ENCODE data around the gene PDE3B. TPM values are rescaled to one million over a fixed set of nuclear protein-coding genes. Genes with fewer than 3 reads are reported as not detected.

Gene PDE3B
- total and polyA plus RNA-seq, 7 experiments from 2014 or later, result 49.7 to 268 (median 139) TPM

DNA sequence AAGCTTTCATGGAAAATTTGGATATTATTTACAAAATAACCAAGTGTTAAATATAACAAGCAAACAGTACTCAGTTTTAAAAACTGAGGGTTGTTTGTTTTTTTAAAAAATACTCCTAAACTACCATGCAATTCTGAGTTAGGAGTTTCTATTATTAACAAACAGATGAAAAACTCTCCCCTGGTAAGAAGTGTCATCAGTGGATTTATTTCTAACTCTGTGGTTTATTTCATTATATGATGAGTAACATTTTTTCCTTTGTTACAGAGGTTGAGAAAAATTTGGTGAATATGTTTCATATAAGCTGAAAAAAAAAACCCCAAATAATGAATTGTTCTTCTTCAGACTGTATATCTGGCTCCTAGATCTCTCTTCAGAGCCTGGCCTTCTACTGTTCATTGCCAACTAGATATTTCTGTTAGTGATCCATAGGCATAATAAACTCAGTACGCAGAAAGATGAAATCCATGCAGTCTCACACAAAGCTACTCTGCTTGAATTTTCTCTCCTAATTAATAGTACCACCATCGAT is 29.4 kb upstream of the PDE3B start:
- no peaks in the 10 kb centered on the region for H3K27me3 ChIP-seq (ENCODE audit: control insufficient read depth in 2 of 2, insufficient read depth in 2 of 2, low read length in 2 of 2)
- peaks cover 17 to 65% (median 28%) of the 10 kb centered on the region in 5 donors for H3K36me3 Mint-ChIP-seq
- no peaks in the 10 kb centered on the region for H3K27me3 Mint-ChIP-seq
- H3K27ac Mint-ChIP-seq, result peak overlapping the region in 5 of 9 donors; percentile 33 to 87 (median 70)
- H3K9me3 ChIP-seq (ENCODE audit: control insufficient read depth in 2 of 3, low read length in 3 of 3), result no peaks in the 10 kb centered on the region
- H3K27ac ChIP-seq (ENCODE audit: low read depth, low read length), result no peak overlapping the region
- ChIA-PET POLR2A (interaction anchor here (0.6 to 1.9 kb wide), 2 partner anchors 12 to 64 kb away, joined by 4 to 5 read pairs; no protein-coding TSS in a partner anchor), CTCF (interaction anchor here (0.6 kb wide), 1 partner anchor 31 kb away, joined by 3 read pairs; no protein-coding TSS in a partner anchor)
- H3K36me3 ChIP-seq (ENCODE audit: control insufficient read depth in 2 of 3, insufficient read depth in 3 of 3, low read length in 3 of 3), result peaks cover 0 to 6% (median 0%) of the 10 kb centered on the region in 3 experiments
- DNase-seq (no peak), ATAC-seq (no peak)
- no peaks in the 10 kb centered on the region for H3K9me3 Mint-ChIP-seq
- H3K4me3 Mint-ChIP-seq, result peak overlapping the region in 1 of 10 donors; percentile 8
- intact Hi-C loops (cut with micrococcal nuclease), result no loop called here
- no peak overlapping the region for H3K4me3 ChIP-seq (ENCODE audit: low read length)
- H3K4me1 Mint-ChIP-seq, result peaks cover 15 to 85% (median 78%) of the 10 kb centered on the region in 7 donors
- peaks cover 4 to 6% of the 10 kb centered on the region in 2 donors for H3K4me1 ChIP-seq (ENCODE audit: control insufficient read depth in 2 of 2, insufficient read depth in 2 of 2, low read length in 2 of 2)

DNA sequence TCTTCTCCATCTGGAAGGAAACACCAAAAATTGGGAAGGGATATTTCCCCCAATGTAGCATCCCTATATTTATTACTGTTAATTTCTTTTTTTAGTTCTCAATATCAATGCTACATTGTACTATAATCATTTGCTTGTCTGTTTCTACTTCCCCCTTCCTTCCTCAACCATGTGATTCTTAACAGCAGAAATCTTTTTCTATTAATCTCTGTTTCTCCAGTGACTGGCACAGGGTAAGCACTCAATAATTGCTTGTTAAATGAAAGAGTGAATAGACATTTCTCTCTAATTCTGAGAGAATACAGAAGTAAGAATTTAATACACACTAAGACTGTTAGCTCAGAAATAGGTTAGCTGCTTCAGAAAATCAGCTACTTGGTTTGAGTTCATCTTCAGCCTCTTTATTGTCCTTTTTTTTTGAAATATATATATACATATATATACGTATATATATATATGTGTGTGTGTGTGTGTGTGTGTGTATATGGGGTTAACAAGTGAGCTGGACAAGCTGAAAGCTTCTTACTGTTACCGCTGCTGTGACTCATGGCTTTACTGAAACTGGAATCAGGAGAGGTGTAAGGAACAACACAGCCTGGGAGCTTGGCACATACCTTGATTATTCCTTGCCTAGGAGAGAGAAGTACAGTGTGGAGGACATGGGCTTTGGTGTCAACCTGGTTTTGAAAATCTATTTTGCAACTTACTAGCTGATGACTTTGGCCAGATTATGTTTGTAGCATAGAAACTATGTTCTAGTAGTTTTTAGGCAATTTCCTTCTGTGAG is 26.2 kb upstream of the PDE3B start:
- Histone ChIP-seq H3K4me1 (ENCODE audit: control insufficient read depth in 2 of 2, insufficient read depth in 2 of 2, low read length in 2 of 2) (peaks cover 0 to 6% of the 10 kb centered on the region in 2 donors), H3K27me3 (ENCODE audit: control insufficient read depth in 2 of 2, insufficient read depth in 2 of 2, low read length in 2 of 2) (no peaks in the 10 kb centered on the region), H3K36me3 (ENCODE audit: control insufficient read depth in 2 of 3, insufficient read depth in 3 of 3, low read length in 3 of 3) (no peaks in the 10 kb centered on the region), H3K9me3 (ENCODE audit: control insufficient read depth in 2 of 3, low read length in 3 of 3) (no peaks in the 10 kb centered on the region), H3K27ac (ENCODE audit: low read depth, low read length) (no peak overlapping the region), H3K4me3 (ENCODE audit: low read length) (no peak overlapping the region)
- H3K27me3 Mint-ChIP-seq, result no peaks in the 10 kb centered on the region
- no peak for DNase-seq
- H3K4me3 Mint-ChIP-seq, result no peak overlapping the region
- CTCF ChIA-PET, result interaction anchor here (0.6 to 1.1 kb wide), 2 partner anchors 9 to 21 kb away, joined by 3 to 4 read pairs; no protein-coding TSS in a partner anchor
- peaks cover 17 to 89% (median 72%) of the 10 kb centered on the region in 7 donors for H3K4me1 Mint-ChIP-seq
- POLR2A ChIA-PET, result interaction anchor here (0.6 to 1.0 kb wide), 2 partner anchors 52 to 749 kb away, joined by 3 to 4 read pairs; no protein-coding TSS in a partner anchor
- intact Hi-C loops (cut with micrococcal nuclease), result no loop called here
- peaks cover 0 to 57% (median 12%) of the 10 kb centered on the region in 5 donors for H3K36me3 Mint-ChIP-seq
- no peaks in the 10 kb centered on the region for H3K9me3 Mint-ChIP-seq
- peak overlapping the region in 3 of 9 donors; percentile 45 to 76 (median 54) for H3K27ac Mint-ChIP-seq
- no peak for ATAC-seq

DNA sequence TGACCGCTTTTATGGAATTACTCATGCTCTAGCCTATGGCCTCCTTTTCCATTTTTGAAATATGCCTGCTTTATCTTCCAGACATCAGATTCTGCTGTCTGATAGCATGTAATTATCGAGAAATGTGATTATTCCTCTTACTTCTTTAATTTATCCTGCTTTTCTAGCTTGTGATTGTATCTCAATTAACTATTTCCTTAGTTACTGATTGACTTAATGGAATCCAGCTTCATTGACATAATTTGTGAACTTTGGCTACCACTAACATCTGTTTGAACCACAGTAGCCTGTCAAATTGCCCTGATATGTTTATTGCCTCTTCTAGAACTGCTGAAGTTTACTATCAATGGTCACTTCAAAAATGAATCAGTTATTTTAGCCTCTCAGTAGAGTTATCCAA is 25.5 kb upstream of the PDE3B start:
- H3K4me3 Mint-ChIP-seq, result no peak overlapping the region
- peaks cover 0 to 60% (median 12%) of the 10 kb centered on the region in 5 donors for H3K36me3 Mint-ChIP-seq
- ChIA-PET POLR2A (interaction anchor here (0.6 to 1.0 kb wide), 2 partner anchors 52 to 749 kb away, joined by 3 to 4 read pairs; no protein-coding TSS in a partner anchor), CTCF (interaction anchor here (0.6 to 1.1 kb wide), 2 partner anchors 9 to 20 kb away, joined by 3 to 4 read pairs; no protein-coding TSS in a partner anchor)
- intact Hi-C loops (cut with micrococcal nuclease), result no loop called here
- peak overlapping the region in 4 of 9 donors; percentile 4 to 54 (median 40) for H3K27ac Mint-ChIP-seq
- DNase-seq, result no peak
- Histone ChIP-seq H3K4me1 (ENCODE audit: control insufficient read depth in 2 of 2, insufficient read depth in 2 of 2, low read length in 2 of 2) (peaks cover 0 to 12% of the 10 kb centered on the region in 2 donors), H3K27me3 (ENCODE audit: control insufficient read depth in 2 of 2, insufficient read depth in 2 of 2, low read length in 2 of 2) (no peaks in the 10 kb centered on the region), H3K36me3 (ENCODE audit: control insufficient read depth in 2 of 3, insufficient read depth in 3 of 3, low read length in 3 of 3) (no peaks in the 10 kb centered on the region), H3K27ac (ENCODE audit: low read depth, low read length) (no peak overlapping the region), H3K9me3 (ENCODE audit: control insufficient read depth in 2 of 3, low read length in 3 of 3) (no peaks in the 10 kb centered on the region), H3K4me3 (ENCODE audit: low read length) (no peak overlapping the region)
- no peaks in the 10 kb centered on the region for H3K9me3 Mint-ChIP-seq
- no peak for ATAC-seq
- H3K4me1 Mint-ChIP-seq, result peaks cover 19 to 89% (median 73%) of the 10 kb centered on the region in 7 donors
- no peaks in the 10 kb centered on the region for H3K27me3 Mint-ChIP-seq

DNA sequence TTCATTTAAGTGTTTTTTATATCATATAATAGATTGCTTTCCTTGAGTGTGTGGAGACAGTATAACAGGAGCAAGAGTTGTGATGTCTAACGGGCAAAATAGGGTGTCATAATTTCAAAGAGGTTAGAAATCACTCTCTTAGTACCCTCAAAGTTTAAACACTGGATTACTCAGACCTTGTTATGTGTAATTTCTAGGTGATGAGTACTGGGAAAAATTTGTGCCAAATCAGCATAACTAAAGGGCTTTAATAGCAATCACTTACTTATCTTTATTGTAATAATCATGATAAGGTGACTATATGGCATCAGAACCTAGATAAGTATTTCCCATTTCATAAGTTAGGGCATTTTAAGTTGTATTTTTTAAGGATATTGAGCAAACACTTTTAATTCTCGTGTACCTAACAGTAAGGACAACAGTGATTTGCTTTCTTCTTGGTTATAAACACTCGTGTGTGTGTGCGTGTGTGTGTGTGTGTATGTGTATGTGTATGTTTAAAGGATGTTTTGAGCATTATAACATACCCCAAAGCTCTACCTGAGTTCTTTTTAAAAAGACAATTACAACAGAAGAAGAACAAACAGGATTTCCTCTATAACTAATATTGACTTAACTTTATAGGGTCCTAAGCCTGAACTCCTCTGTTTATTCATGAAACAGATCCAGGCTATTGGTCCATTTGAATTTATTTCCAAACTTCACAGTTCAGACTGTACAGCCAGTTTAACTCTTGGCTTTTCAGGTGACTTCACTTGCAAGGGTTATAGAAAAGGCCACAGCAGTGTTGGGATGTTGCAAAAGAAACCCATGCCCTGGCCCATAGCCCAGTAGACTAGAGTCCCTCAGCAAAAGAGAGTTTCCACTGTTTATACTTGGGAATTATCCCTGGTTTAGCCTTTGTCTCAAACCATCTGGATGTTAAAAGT is 23.7 kb upstream of the PDE3B start:
- intact Hi-C loops (cut with micrococcal nuclease), result loop anchor here in 1 of 2 donors (1.0 kb wide), 1 partner anchor 8 kb away; no protein-coding TSS in a partner anchor

DNA sequence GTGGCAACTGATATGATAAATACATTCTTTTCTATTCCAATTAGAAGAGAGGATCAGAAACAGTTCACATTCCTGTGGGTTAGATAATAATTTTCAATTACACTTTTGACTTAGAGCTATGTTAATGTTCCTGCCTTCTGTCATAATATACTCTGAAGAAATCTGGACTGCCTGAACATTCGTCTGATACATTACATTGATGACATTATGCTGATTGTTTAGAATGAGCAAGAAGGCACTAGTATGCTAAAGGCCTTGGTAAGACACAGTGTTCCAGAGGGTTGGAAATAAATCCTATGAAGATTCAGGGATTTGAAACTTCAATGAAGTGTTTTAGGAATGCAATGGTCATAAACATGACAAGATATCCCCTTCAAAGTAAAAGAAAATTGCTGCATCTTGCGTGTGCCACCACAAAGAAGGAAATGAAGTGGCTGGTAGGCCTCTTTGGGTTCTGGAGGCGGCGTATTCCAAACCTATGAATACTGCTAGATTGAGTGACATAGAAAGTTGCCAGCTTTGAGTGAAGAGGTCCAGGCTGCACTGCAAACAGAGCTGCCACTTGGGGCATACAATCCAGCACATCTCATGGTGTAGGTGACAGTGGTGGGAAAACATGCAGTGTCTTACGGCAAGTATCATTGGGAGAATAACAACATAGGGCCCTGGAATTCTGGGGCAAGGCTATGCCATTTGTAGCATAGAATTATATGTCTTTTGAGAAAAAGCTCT is 21.2 kb upstream of the PDE3B start:
- peaks cover 4 to 31% of the 10 kb centered on the region in 2 donors for H3K4me1 ChIP-seq (ENCODE audit: control insufficient read depth in 2 of 2, insufficient read depth in 2 of 2, low read length in 2 of 2)
- Mint-ChIP-seq H3K27ac (peak overlapping the region in 6 of 9 donors; percentile 28 to 62 (median 52)), H3K27me3 (no peaks in the 10 kb centered on the region), H3K36me3 (peaks cover 0 to 76% (median 12%) of the 10 kb centered on the region in 5 donors), H3K4me1 (peaks cover 25 to 96% (median 84%) of the 10 kb centered on the region in 7 donors), H3K9me3 (peaks cover 0 to 10% (median 0%) of the 10 kb centered on the region in 11 donors), H3K4me3 (peak overlapping the region in 4 of 10 donors; percentile 20 to 43 (median 33))
- ChIA-PET CTCF (interaction anchor here (0.6 to 3.9 kb wide), 6 partner anchors 18 to 285 kb away, joined by 3 to 19 read pairs (median 3); partner anchors contain the start of gene PDE3B), POLR2A (interaction anchor here (0.5 to 1.5 kb wide), 11 partner anchors 11 to 167 kb away, joined by 3 to 6 read pairs (median 3); partner anchors contain the start of gene PDE3B)
- intact Hi-C loops (cut with micrococcal nuclease), result no loop called here
- peak; percentile 49 for ATAC-seq
- no peak overlapping the region for H3K4me3 ChIP-seq (ENCODE audit: low read length)
- no peaks in the 10 kb centered on the region for H3K36me3 ChIP-seq (ENCODE audit: control insufficient read depth in 2 of 3, insufficient read depth in 3 of 3, low read length in 3 of 3)
- no peak overlapping the region for H3K27ac ChIP-seq (ENCODE audit: low read depth, low read length)
- DNase-seq, result peak in 2 of 9 donors; percentile 25
- H3K27me3 ChIP-seq (ENCODE audit: control insufficient read depth in 2 of 2, insufficient read depth in 2 of 2, low read length in 2 of 2), result no peaks in the 10 kb centered on the region
- H3K9me3 ChIP-seq (ENCODE audit: control insufficient read depth in 2 of 3, low read length in 3 of 3), result no peaks in the 10 kb centered on the region

More for the DNA sequence above, 23.7 kb upstream of the PDE3B start:
- Mint-ChIP-seq H3K4me1 (peaks cover 20 to 93% (median 80%) of the 10 kb centered on the region in 7 donors), H3K27me3 (no peaks in the 10 kb centered on the region), H3K27ac (peak overlapping the region in 5 of 9 donors; percentile 18 to 71 (median 59)), H3K36me3 (peaks cover 0 to 70% (median 15%) of the 10 kb centered on the region in 5 donors), H3K4me3 (no peak overlapping the region), H3K9me3 (peaks cover 0 to 3% (median 0%) of the 10 kb centered on the region in 11 donors)
- H3K4me1 ChIP-seq (ENCODE audit: control insufficient read depth in 2 of 2, insufficient read depth in 2 of 2, low read length in 2 of 2), result peaks cover 0 to 14% of the 10 kb centered on the region in 2 donors
- no peaks in the 10 kb centered on the region for H3K36me3 ChIP-seq (ENCODE audit: control insufficient read depth in 2 of 3, insufficient read depth in 3 of 3, low read length in 3 of 3)
- no peaks in the 10 kb centered on the region for H3K9me3 ChIP-seq (ENCODE audit: control insufficient read depth in 2 of 3, low read length in 3 of 3)
- no peak overlapping the region for H3K27ac ChIP-seq (ENCODE audit: low read depth, low read length)
- DNase-seq (no peak), ATAC-seq (no peak)
- H3K27me3 ChIP-seq (ENCODE audit: control insufficient read depth in 2 of 2, insufficient read depth in 2 of 2, low read length in 2 of 2), result no peaks in the 10 kb centered on the region
- ChIA-PET CTCF (interaction anchor here (1.1 to 1.3 kb wide), 2 partner anchors 25 to 39 kb away, joined by 3 to 6 read pairs; partner anchors contain the start of gene PDE3B), POLR2A (interaction anchor here (1.2 kb wide), 1 partner anchor 18 kb away, joined by 5 read pairs; no protein-coding TSS in a partner anchor)
- no peak overlapping the region for H3K4me3 ChIP-seq (ENCODE audit: low read length)
